Bladder microvascular endothelial cell (primary cell): Measurements from ENCODE around the gene C16orf89. TPM values are rescaled to one million over a fixed set of nuclear protein-coding genes. Genes with fewer than 3 reads are reported as not detected.

Experiments
- total RNA-seq: library from RNA; depleted of rRNA; stranded (reverse); fragments of >200 nt; gene quantifications from 2 replicates; pipeline ENCODE4 v1.2.3, GENCODE V29; 2014

Gene C16orf89, protein sequence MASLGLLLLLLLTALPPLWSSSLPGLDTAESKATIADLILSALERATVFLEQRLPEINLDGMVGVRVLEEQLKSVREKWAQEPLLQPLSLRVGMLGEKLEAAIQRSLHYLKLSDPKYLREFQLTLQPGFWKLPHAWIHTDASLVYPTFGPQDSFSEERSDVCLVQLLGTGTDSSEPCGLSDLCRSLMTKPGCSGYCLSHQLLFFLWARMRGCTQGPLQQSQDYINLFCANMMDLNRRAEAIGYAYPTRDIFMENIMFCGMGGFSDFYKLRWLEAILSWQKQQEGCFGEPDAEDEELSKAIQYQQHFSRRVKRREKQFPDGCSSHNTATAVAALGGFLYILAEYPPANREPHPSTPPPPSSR
- not detected in 2 replicates for total RNA-seq

DNA sequence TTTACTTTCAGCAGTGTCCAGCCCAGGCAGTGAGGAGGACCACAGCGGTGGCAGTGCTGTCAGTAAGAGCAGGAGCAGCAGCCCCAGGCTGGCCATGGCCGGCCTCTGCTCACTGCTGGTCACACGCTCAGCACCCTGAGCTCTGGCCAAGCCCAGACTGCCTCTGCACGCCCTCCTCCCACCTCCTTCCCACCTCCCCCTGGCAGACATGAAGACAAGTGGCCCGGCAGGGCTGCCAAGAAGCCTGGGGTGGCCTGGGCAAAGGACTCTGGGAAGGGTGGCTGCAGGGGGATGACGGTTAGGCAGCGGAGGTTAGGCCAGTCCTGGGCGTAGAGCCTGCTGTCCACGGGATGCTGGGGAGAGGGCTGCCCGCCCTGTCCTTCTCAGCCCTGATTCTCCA, at the start of gene C16orf89:
Gene C16orf89 (minus strand): TSS at position 144 of the 400 bp plus-strand sequence. CDS start 48 bp downstream, at position 96.

DNA sequence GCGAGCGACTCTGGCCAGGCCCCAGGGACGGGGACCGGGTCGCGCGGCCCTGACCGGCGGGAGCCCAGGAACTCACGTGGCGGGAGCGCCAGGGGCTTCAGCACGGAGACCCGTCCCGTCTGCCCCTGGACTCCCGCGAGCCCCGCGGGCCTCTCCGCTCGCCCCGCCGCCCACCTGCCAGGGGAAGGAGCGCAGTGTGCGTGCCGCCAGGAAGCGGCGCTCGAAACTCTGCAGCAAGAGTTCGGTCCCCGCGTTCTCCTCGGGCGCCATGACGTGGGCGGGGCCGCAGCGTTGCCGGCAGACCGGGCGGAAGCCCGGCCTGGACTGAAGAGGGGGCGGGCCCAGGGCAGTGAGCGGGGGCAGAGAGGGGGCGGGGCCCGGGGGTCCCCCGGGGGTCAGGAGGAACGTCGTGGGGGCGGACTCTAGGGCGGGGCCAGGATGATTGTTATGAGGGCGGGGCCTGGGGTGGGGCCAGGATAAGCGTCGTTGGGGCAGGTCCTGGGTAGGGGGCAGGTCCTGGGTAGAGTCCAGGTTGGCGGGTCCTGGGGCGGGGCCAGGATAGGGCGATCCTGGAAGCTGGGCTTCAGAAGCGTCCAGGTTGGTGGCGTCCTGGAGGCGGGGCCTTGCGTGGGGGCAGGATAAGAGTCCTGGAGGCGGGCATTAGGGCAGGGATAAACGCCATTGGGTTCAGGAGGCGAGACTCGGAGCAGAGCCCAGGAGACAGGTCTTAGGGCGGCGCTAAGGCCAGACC, 31.9 kb upstream of the C16orf89 start, which contains the start of gene EEF2KMT:
Gene EEF2KMT (minus strand): TSS at position 326 of the 751 bp plus-strand sequence. CDS start 56 bp downstream, at position 270.

DNA sequence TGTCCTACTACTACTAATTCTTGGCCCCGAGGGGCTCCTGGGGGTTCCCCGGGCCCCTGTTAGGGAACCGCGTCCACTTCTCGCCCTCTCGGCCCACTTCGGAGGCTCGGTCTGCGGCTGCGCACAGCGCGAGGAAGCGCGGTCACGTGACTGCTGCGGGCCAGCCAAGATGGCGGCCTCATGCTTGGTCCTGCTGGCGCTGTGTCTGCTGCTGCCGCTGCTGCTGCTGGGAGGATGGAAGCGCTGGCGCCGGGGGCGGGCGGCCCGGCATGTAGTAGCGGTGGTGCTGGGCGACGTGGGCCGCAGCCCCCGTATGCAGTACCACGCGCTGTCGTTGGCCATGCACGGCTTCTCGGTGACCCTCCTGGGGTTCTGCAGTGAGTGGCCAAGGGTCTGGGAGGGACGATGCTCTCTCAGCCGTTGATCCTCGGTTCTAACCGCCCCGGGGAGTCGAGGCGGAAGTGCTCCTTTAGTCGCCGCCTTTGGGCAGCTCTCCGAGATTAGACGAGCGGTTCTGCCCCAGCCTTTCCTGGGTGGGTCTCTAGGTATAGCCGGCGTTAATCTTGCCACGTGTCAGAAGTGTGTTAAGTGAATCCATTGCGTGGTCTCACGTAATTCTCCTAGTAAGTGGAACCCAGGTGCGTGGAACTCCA, 6.1 kb upstream of the C16orf89 start, which contains the start of gene ALG1:
Gene ALG1 (plus strand): TSS at position 163 of the 653 bp plus-strand sequence. CDS start 7 bp downstream, at position 170.

GRCh38 chr16:5033256-5034166, 32.2 kb downstream of the C16orf89 start, which contains the start of gene NAGPA:
Gene NAGPA, minus strand, starts transcription at chr16:5033935. Its CDS starts 21 bp downstream, at chr16:5033914.

Other genes starting within 250 kb of the C16orf89 start
- gene GLYR1, start 218.7 kb downstream of the C16orf89 start, total RNA-seq = 41.9 and 98.2 TPM in 2 replicates
- gene UBN1, start 218.5 kb downstream of the C16orf89 start, total RNA-seq = 18.6 and 37.6 TPM in 2 replicates
- gene PPL, start 128.8 kb downstream of the C16orf89 start, total RNA-seq = 0.81 and 8.4 TPM in 2 replicates
- under 0.01 and 0.06 TPM in 2 replicates for gene SEC14L5, start 107.6 kb downstream of the C16orf89 start, total RNA-seq
- gene NAGPA, start 32.0 kb downstream of the C16orf89 start, total RNA-seq = 16.7 and 21.4 TPM in 2 replicates
- gene ALG1, start 5.9 kb upstream of the C16orf89 start, total RNA-seq = 23.3 and 28.7 TPM in 2 replicates
- gene EEF2KMT, start 31.8 kb upstream of the C16orf89 start, total RNA-seq = 5.5 and 12.3 TPM in 2 replicates